Amygdala (tissue), 56 donors: ENCODE data around the gene TSPAN32.
"Not testable (repeated sequence)": the region's sequence is repeated elsewhere in the genome, so short reads cannot be mapped to it uniquely, and the experiment has no call there.

Experiments
- DNase-seq, 56 donors: peaks; one replicate each; lab custom pipeline; 2025; lab: John Stamatoyannopoulos, UW

Gene TSPAN32

DNA sequence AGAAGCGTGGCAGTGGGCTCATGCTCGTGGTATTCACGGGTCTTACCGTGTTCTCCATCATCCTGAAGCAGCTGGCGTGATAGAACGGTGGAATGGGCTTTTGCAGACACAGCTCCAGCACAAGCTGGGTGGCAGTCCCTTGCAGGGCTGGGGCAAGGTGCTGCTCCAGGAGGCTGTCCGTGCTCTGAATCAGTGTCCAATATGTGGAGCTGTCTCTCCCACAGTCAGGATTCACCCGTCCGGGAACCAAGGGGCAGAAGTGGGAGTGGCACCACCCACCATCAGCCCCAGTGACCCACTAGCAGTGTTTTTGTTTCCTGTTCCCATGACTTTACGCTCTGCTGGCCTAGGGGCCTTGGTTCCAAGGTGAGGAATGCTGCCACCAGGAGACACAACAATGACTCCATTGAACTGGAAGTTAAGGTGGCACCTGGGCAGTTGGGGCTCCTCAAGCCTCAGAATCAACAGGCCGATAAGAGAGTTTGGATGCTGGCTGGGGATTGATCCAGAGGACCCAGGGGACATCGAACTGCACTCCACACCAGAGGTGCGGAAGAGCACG is 58.3 kb downstream of the TSPAN32 start:
- DNase-seq, result no peak

DNA sequence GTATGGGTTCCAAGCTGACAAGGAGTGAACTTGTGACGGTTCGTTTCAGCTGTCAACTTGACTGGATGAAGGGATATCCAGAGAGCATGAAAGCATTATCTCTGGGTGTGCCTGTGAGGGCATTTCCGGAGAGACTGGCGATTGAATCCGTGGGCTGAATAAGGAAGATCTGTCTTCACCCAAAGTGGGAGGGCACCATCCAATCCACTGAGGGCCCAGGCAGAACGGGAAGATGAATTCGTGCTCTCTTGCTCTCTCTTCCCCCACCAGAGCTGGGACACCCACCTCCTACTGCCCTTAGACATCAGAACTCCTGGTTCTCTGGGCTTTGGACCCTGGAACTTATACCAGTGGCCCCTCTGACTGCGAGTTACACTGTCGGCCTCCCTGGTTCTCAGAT is 59.8 kb downstream of the TSPAN32 start:
- DNase-seq, result no peak

DNA sequence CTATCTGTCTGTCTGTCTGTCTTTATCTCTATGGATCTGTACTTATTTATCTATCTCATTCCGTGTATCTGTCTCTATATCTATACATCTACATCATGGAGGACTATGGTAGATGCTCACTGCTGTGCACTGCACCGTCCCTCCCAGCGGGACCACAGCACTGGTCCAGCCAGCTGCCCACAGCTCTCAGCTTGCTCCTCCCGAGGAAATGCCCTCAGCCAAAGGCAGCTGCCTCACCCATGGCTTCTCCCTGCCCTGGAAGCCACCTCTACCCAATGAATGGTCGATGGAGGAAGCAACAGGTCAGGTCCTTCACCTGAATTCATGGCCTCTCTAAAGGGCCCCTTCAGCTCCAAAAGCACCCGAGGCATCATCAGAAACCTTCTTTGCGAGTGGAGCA is 60.6 kb downstream of the TSPAN32 start:
- no peak for DNase-seq

DNA sequence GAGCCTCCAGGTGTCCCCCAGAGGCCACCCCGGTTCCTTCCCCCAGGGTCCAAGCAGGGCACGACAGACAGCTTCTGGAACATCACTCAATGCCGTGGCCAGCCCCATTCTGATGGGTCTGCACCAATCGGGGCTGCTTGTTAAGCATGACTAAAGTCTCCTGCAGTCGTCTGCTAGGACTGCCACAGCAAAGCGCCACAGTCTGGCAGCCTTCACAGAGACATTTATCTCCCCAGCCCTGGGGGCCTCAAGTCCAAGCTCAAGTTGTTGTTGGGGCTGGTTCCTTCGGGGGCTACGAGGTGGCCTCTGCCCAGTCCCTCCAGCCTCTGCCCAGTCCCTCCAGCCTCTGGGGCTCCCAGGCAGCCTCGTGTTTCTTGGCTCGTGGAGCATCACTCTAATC is 61.3 kb downstream of the TSPAN32 start:
- no peak for DNase-seq

DNA sequence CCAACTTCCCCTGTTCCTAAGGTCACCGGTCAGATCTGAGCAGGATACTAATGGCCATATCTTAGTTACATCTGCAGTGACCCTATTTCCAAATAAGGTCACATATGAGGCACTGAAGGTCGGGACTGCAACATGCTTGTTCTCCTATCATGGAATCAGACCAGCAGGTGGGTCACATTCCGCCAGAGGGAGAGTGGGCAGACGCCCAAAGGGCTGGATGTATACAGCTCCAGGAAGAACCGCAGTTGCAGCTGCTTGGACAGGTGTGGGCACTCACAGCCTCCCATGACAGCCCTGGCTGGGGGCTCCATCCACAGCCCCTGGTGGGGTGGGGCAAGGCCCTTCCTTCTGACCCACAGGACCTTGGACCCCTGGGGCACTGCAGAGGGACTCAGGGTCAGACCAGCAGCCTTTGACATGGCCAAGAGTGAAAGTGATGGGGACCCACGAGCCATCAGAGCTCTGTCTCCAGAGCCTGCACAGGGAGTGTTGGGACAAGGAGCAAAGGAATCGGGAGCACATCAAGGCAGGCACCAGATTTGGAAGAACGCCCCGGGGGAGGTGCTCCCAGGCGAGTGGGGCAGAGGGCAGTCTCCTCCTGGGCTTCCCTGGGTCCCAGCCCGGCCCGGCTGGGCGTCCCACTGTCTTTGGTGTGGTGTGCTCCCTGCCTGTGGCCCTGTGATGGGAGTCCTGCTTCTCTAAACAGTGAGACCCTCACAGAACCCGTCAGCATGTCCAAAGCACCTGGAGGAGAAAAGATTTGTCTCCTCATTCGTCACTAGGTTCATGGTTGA is 62.0 kb downstream of the TSPAN32 start:
- no peak for DNase-seq

DNA sequence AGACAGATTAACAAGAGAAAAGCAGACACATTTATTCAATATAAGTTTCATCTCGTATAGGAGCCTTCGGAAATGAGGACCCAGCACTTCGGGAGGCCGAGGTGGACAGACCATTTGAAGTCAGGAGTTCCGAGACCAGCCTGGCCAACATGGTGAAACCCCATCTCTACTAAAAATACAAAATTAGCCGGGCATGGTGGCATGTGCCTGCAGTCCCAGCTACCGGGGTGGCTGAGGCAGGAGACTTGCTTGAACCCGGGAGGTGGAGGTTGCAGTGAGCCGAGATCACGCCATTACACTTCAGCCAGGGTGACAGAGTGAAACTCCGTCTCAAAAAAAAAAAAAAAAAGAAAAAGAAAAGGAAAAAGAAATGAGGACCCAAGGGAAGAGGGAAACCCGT is 62.6 kb downstream of the TSPAN32 start:
- DNase-seq, result not testable (repeated sequence)

DNA sequence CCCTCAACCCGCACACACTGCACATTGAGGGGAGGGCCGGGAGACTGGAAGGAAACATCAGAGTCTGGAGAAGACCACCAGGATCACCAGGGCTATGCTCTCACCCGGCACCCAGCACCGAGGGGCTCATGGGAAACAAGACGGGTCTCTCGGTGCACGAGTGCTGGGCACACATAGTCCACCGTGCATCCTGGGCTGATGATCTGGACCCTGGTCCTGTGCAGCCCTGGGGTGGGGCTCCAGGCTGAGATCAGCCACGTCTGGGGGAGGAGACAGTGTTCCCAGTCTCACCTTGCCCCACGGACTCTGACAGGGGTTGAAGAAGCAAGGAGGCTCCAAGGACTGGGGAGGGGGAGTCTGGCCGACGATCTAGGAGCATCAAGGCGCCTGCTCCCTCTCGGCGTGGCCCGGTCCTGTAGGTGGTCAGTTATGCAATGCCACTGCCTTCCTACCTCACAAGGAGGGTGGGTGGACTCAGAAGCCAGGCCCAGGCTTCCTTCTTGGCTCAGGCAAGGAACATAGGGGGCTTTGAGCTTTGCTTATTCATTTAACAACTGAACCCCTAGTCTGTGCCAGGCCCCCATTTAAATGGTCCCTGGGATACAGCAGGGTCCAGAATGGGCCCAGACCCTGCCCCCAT is 63.9 kb downstream of the TSPAN32 start:
- no peak for DNase-seq

DNA sequence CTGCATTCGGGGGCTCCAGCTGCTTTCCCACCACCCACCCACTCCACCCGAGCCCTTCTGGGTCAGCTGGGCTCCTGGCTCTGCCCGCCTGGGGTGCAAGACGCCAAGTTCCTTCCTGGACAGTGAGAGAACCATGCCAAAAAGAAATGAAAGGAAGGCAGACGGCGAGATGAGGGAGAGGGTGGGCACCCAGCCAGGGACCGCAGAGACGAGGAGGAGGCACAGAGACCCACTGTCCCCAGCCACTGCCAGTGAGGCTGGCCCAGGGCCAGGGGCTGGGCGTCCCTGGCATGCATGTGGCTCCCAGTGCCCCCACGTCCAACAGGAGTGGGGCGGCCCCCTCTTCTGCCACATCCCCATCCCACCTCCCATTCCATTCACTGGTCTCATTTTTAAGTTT is 64.5 kb downstream of the TSPAN32 start:
- peak in 31 of 56 donors; percentile 16 to 90 (median 55) for DNase-seq

DNA sequence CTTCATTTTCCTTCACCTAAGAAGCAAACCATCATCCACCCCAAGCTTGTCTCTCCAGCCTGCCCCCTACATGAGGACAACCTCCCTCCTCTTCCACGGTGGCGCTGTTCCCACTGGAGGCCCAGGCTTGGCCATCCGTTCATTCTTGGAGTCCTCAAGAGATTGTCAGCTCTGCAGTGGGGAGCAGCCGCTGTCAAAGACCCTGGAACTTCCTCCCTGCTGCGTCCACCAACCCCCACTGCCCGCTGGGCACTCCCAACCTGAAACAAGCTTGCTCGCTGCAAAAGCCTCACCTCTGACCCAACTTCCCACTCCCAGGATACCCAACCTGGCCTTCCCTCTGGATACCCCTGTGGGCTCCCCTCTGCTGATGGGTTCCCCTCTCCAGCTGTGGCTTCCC is 64.9 kb downstream of the TSPAN32 start:
- DNase-seq, result peak in 5 of 56 donors; percentile 30 to 58 (median 43)

DNA sequence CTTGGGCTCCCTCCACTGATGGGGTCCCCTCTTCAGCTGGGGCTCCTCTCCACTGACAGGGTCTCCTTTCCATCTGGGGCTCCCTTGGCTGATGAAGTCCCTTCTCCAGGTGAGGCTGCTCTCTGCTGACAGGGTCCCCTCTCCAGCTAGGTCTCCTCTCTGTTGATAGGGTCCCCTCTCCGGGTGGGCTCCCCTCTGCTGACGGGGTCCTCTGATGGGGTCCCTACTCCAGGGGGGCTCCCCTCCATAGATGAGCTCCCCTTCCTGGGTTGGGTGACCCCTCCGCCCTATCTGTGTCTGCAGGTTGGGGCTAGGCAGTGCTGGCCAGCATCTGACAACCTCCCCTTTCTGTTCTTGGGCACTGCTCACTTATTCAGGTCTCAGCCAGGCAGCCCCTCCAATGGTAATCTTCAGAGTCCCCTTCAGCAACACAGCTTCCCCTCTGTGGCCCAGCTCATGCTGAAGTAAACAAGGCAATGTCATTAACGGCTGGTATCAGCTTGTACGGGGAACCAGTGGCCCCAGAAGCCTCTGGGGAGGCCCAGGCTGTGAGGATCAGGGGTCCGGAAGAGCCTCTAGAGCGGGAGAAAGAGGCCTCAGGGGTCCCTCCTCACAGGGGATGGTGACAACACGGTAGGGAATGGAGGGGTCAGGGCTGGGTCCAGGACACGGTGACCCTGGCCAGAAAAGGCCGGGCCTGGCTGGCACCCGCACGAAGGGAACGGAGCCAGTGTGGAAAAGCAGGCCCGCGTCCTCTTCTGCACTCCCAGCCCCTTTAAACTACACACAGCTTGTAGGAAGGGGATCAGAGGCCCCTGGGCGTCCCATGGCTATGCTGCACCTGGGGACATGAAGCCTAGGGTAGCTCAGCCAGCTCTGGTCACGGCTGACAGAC is 65.7 kb downstream of the TSPAN32 start:
- no peak for DNase-seq
